GM18499 (cell line): ENCODE results near the gene OTOA.
"Not testable (repeated sequence)": the region's sequence is repeated elsewhere in the genome, so short reads cannot be mapped to it uniquely, and the experiment has no call there.

Experiments
- ATAC-seq: cut with Tn5 transposase; IDR thresholded peaks from one replicate; pipeline ENCODE4 v1.9.1; 2021; ENCODE audit warnings: moderate number of reproducible peaks; ENCODE audit not compliant: insufficient read depth, unreplicated experiment

OTOA gene

GRCh38 chr16:21801538-21802374 lies 138.0 kb downstream of the OTOA start:
- ATAC-seq, result not testable (repeated sequence)

GRCh38 chr16:21802375-21802663 lies 138.6 kb downstream of the OTOA start:
- ATAC-seq, result not testable (repeated sequence)
